ENCODE measurements around the gene ITPK1. TPM values are rescaled to one million over a fixed set of nuclear protein-coding genes. Genes with fewer than 3 reads are reported as not detected.

Gene ITPK1
- total and polyA plus RNA-seq, 8 donors, result 17.8 to 46.3 (median 28.9) TPM

DNA sequence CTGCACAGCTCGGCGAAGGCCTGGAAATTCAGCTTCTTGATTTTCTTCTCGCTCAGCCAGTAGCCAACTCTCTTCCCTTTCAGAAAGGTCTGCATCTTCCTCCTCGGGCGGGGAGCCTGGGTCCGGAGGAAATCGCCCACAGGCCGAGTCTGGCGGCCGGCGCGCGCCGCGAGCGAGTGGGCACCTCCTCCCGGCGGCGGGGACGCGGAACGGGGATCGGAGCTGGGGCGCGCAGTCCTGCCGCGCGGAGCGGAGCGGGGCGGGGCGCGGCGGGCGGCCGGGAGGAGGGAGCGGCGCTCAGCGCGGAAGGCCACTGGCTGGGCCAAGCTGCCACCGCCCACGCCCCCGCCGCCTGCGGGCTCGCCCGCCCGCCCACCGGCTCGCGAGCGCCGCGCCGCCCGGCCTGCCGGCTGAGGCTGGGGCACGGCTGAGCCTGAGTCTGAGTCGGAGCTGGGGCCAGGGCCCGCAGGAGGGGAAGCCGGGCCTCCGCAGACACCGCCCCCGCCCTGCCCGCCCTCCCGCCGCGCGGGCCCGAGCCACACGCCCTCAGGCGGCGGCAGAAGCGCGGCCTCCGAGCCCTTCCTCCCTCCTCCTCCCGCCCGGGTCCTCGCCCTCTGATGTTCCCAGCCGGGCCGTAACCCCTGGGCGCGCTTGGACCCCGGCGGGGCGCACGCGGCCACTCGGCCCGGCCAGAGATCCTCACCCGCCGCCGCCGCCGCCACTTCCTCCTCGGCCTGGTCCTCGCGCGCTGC, 480 bp downstream of the ITPK1 start:
- TF ChIP-seq POLR2AphosphoS5 (IDR thresholded peaks at IDR 0.05), result peak; percentile 45 to 69 (median 52)
- TF ChIP-seq, protein P1, sequence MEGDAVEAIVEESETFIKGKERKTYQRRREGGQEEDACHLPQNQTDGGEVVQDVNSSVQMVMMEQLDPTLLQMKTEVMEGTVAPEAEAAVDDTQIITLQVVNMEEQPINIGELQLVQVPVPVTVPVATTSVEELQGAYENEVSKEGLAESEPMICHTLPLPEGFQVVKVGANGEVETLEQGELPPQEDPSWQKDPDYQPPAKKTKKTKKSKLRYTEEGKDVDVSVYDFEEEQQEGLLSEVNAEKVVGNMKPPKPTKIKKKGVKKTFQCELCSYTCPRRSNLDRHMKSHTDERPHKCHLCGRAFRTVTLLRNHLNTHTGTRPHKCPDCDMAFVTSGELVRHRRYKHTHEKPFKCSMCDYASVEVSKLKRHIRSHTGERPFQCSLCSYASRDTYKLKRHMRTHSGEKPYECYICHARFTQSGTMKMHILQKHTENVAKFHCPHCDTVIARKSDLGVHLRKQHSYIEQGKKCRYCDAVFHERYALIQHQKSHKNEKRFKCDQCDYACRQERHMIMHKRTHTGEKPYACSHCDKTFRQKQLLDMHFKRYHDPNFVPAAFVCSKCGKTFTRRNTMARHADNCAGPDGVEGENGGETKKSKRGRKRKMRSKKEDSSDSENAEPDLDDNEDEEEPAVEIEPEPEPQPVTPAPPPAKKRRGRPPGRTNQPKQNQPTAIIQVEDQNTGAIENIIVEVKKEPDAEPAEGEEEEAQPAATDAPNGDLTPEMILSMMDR (IDR thresholded peaks at IDR 0.05), result no peak
- Histone ChIP-seq H3K9me3 (no peaks in the 10 kb centered on the region), H3K36me3 (no peaks in the 10 kb centered on the region), H3K4me3 (peak overlapping the region; percentile 68 to 79 (median 72)), H3K4me1 (peaks cover 26 to 51% (median 36%) of the 10 kb centered on the region in 4 donors), H3K27me3 (no peaks in the 10 kb centered on the region), H3K27ac (peak overlapping the region; percentile 97 to 100 (median 99))
- intact Hi-C loops (cut with DNase I; ENCODE audit: low total_unique reads), result no loop called here
- DNase-seq, result peak; percentile 90 to 96
- WGBS, 5 donors, result 0% methylated on average over 4 to 98 of the region's 99 CpGs

DNA sequence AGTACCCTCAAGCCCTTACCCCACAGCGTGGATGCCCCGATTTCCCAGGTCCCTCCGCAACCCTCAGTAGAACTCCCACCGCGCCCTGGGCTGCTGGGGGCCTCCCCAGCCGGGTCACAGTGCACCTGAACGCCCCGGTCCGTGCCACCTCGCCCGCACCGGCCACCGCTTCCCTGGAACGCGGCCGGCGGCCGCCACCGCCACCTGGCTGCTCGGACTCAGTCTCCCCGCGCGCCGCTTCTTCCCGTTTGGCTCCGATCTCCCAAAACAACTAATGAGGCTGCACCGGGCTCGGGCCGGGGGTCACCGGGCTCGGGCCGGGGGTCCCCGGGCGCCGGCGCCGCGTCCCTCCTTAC, 1.0 kb downstream of the ITPK1 start:
- Histone ChIP-seq H3K4me1 (peaks cover 26 to 51% (median 36%) of the 10 kb centered on the region in 4 donors), H3K27me3 (no peaks in the 10 kb centered on the region), H3K9me3 (no peaks in the 10 kb centered on the region), H3K4me3 (peak overlapping the region; percentile 68 to 79 (median 72)), H3K27ac (peak overlapping the region; percentile 86 to 100 (median 99)), H3K36me3 (peaks cover 0 to 3% (median 0%) of the 10 kb centered on the region in 4 donors)
- 0 to 2% (median 1%) methylated on average over 19 to 38 of the region's 38 CpGs for WGBS, 5 donors
- TF ChIP-seq, protein P1 (IDR thresholded peaks at IDR 0.05), result no peak
- TF ChIP-seq POLR2AphosphoS5 (IDR thresholded peaks at IDR 0.05), result no peak
- TF ChIP-seq EP300 (IDR thresholded peaks at IDR 0.05), result no peak
- TF ChIP-seq POLR2A (IDR thresholded peaks at IDR 0.05), result no peak
- DNase-seq, result peak; percentile 42 to 55
- intact Hi-C loops (cut with DNase I; ENCODE audit: low total_unique reads), result no loop called here

DNA sequence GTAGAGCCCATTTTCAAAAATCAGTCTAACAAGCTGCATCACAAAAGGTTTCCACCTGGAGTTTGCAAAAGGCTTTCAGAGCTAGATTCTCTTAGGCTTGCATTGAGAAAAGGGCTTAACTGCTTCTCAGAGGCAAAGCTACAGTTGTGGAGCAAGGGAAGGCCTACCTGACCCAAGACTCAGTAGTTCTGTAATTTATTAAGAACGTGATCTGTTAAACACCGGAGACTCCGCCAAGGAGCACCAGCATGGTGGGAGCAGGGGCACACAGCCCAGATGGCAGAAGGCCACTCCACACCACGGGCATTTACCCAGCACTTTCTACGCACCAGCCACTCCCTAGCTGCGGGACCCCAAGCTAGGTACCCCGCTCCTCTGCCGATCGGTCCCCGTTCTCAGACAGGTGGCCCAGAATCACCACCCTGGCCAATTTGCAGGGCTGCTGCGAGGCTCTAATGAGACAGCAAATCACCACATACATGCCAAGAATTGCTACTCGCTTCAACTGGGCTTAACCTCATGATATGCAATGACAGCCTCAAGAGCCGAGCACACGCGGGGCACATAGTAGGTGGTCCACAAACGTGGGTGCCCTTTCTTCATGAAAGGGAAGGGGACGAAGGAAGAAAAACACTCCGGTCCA, 1.5 kb downstream of the ITPK1 start:
- Histone ChIP-seq H3K27ac (peak overlapping the region; percentile 86 to 100 (median 99)), H3K4me1 (peaks cover 26 to 51% (median 36%) of the 10 kb centered on the region in 4 donors), H3K9me3 (no peaks in the 10 kb centered on the region), H3K27me3 (no peaks in the 10 kb centered on the region), H3K36me3 (peaks cover 0 to 5% (median 0%) of the 10 kb centered on the region in 4 donors), H3K4me3 (peak overlapping the region; percentile 68 to 79 (median 72))
- WGBS, 5 donors, result 16 to 19% (median 18%) methylated on average over 17 to 18 of the region's 18 CpGs
- TF ChIP-seq EP300 (IDR thresholded peaks at IDR 0.05) (no peak), POLR2A (IDR thresholded peaks at IDR 0.05) (no peak), POLR2AphosphoS5 (IDR thresholded peaks at IDR 0.05) (no peak)
- TF ChIP-seq, protein P1 (IDR thresholded peaks at IDR 0.05), result no peak
- intact Hi-C loops (cut with DNase I; ENCODE audit: low total_unique reads), result no loop called here
- peak in 1 of 2 donors; percentile 40 for DNase-seq

DNA sequence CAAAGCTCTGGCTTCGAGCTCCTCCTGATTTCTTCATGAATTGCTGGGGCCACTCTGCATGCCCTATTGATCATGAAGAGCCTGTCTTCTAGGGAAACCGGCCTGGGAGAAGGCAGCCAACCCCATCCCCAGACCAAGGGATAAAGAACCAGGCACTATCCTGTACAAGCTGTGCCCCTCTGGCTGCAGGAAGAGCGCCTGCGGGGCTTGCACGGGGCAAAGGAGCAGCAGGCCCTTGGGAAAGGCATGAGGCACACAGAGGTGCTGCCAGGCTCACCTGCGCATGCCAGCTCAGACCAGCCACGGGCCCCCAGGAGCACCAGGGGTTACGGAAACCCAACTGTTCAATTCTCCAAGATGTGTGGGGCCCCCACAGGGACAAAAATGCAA, 2.1 kb downstream of the ITPK1 start:
- TF ChIP-seq, protein P1 (IDR thresholded peaks at IDR 0.05), result no peak
- TF ChIP-seq EP300 (IDR thresholded peaks at IDR 0.05) (no peak), POLR2AphosphoS5 (IDR thresholded peaks at IDR 0.05) (no peak), POLR2A (IDR thresholded peaks at IDR 0.05) (no peak)
- H3K4me3 ChIP-seq, result peak overlapping the region; percentile 68 to 79 (median 72)

More for the DNA sequence above, 2.1 kb downstream of the ITPK1 start:
- no peak for DNase-seq
- intact Hi-C loops (cut with DNase I; ENCODE audit: low total_unique reads), result no loop called here
- H3K4me1 ChIP-seq, result peaks cover 26 to 53% (median 36%) of the 10 kb centered on the region in 4 donors
- H3K9me3 ChIP-seq, result no peaks in the 10 kb centered on the region
- WGBS, 5 donors, result 33 to 52% (median 43%) methylated on average over 8 of the region's 8 CpGs
- no peaks in the 10 kb centered on the region for H3K27me3 ChIP-seq
- H3K27ac ChIP-seq, result peak overlapping the region in 4 of 5 donors; percentile 61 to 100 (median 86)
- H3K36me3 ChIP-seq, result peaks cover 0 to 5% (median 0%) of the 10 kb centered on the region in 4 donors

All from stomach (tissue), 9 donors.